ENCODE results near the gene LHFPL4.

Gene LHFPL4

GRCh38 chr3:9553948-9554513, 409 bp upstream of the LHFPL4 start:
- TF ChIP-seq, protein P1, sequence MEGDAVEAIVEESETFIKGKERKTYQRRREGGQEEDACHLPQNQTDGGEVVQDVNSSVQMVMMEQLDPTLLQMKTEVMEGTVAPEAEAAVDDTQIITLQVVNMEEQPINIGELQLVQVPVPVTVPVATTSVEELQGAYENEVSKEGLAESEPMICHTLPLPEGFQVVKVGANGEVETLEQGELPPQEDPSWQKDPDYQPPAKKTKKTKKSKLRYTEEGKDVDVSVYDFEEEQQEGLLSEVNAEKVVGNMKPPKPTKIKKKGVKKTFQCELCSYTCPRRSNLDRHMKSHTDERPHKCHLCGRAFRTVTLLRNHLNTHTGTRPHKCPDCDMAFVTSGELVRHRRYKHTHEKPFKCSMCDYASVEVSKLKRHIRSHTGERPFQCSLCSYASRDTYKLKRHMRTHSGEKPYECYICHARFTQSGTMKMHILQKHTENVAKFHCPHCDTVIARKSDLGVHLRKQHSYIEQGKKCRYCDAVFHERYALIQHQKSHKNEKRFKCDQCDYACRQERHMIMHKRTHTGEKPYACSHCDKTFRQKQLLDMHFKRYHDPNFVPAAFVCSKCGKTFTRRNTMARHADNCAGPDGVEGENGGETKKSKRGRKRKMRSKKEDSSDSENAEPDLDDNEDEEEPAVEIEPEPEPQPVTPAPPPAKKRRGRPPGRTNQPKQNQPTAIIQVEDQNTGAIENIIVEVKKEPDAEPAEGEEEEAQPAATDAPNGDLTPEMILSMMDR (conservative IDR thresholded peaks at IDR 0.05) = no peak
- no peak for TF ChIP-seq ZFX (IDR thresholded peaks at IDR 0.05)
- no peak overlapping the region for H3K27ac ChIP-seq

- TF ChIP-seq ZFX (IDR thresholded peaks at IDR 0.05) = no peak
- TF ChIP-seq, protein P1 (conservative IDR thresholded peaks at IDR 0.05) = no peak
- H3K27ac ChIP-seq = no peak overlapping the region
Observed at GRCh38 chr3:9552252-9552999, 1.2 kb downstream of the LHFPL4 start.

- H3K27ac ChIP-seq = no peak overlapping the region
- TF ChIP-seq ZFX (IDR thresholded peaks at IDR 0.05) = no peak
- TF ChIP-seq, protein P1 (conservative IDR thresholded peaks at IDR 0.05) = no peak
Observed at GRCh38 chr3:9550999-9551398, 2.6 kb downstream of the LHFPL4 start.

GRCh38 chr3:9549600-9549999, 4.0 kb downstream of the LHFPL4 start:
- TF ChIP-seq, protein P1 (conservative IDR thresholded peaks at IDR 0.05) = no peak
- no peak for TF ChIP-seq ZFX (IDR thresholded peaks at IDR 0.05)
- H3K27ac ChIP-seq = no peak overlapping the region

- TF ChIP-seq, protein P1 (conservative IDR thresholded peaks at IDR 0.05) = no peak
- TF ChIP-seq ZFX (IDR thresholded peaks at IDR 0.05) = no peak
Observed at GRCh38 chr3:9548991-9549390, 4.6 kb downstream of the LHFPL4 start.

DNA sequence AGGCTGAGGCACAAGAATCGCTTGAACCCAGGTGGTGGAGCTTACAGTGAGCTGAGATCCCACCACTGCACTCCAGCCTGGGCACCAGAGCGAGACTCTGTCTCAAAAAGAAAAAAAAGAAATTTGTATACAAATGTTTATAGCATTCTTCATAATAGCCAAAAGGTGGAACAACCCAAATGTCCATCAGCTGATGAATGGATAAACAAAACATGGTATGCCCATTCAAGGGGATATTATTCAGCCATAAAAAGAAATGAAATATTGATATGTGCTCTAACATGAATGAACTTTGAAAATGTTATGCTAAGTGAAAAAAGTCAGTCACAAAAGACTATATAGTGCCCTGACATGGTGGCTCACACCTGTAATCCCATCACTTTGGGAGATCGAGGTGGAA, 11.4 kb downstream of the LHFPL4 start:
- H3K27ac ChIP-seq = no peak overlapping the region
- TF ChIP-seq ZFX (IDR thresholded peaks at IDR 0.05) = no peak
- TF ChIP-seq, protein P1 (conservative IDR thresholded peaks at IDR 0.05) = no peak

More at GRCh38 chr3:9548991-9549390, 4.6 kb downstream of the LHFPL4 start:
- no peak overlapping the region for H3K27ac ChIP-seq

DNA sequence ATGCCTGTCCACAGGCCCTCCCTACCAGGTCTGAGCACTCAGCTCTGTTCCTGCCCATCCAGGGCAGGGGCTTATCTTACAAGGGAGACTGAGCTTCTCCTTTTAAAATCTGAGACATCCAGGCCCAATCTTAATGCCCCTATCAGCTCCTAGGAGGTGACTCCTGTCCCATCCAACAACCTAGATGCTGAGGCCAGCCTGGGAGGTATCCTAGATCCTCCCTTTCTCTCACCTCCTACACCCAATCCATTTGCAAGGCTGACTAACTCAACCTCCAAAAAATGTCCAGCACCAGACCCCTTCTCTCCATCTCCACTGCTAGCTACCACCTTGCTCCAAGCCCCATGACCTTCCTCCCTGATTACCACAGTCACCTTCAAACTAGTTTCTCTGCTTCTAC, 17.4 kb downstream of the LHFPL4 start:
- no peak overlapping the region for H3K27ac ChIP-seq
- TF ChIP-seq, protein P1 (conservative IDR thresholded peaks at IDR 0.05) = no peak
- TF ChIP-seq ZFX (IDR thresholded peaks at IDR 0.05) = no peak
